Measurements from ENCODE around the gene FEZ2.

- no peak for TF ChIP-seq CTCF (IDR thresholded peaks at IDR 0.05; ENCODE audit: insufficient read depth, low read length, poor library complexity, severe bottlenecking)
- TF ChIP-seq EZH2phosphoT487 (conservative IDR thresholded peaks at IDR 0.05; ENCODE audit: low read length) = no peak
These were observed 33.5 kb downstream of the FEZ2 start for GRCh38 chr2:36564377-36564930.
